Smooth muscle cell (in vitro differentiated cells): Measurements from ENCODE around the gene TP63. TPM values are rescaled to one million over a fixed set of nuclear protein-coding genes. Genes with fewer than 3 reads are reported as not detected.

Experiments used
- DNase-seq: peaks from one replicate; lab custom pipeline; 2025; ENCODE audit not compliant: unreplicated experiment; lab: John Stamatoyannopoulos, UW
- H2AFZ ChIP-seq: fragments of 200-600 bp; sonication (generic); 2 replicates; pipeline ENCODE4 v1.6.0; 2016; ENCODE audit warnings: antibody characterized with exemption, low read depth, mild to moderate bottlenecking
- H3F3A ChIP-seq: fragments of 200-600 bp; sonication (generic); 2 replicates; pipeline ENCODE4 v1.6.0; 2017; ENCODE audit warnings: antibody characterized with exemption, low read depth
- H3K27ac ChIP-seq: fragments of 200-600 bp; sonication (generic); 2 replicates; pipeline ENCODE4 v1.5.1; 2016; ENCODE audit warnings: low read depth, mild to moderate bottlenecking
- H3K27me3 ChIP-seq: fragments of 200-600 bp; sonication (generic); 2 replicates; pipeline ENCODE4 v1.6.1; 2016; ENCODE audit warnings: low read depth, mild to moderate bottlenecking
- H3K36me3 ChIP-seq: fragments of 200-600 bp; sonication (generic); 2 replicates; pipeline ENCODE4 v1.5.1; 2016; ENCODE audit warnings: low read depth
- H3K4me1 ChIP-seq: fragments of 200-600 bp; sonication (generic); 2 replicates; pipeline ENCODE4 v1.5.1; 2016; ENCODE audit warnings: low read depth
- H3K4me2 ChIP-seq: fragments of 200-600 bp; sonication (generic); 2 replicates; pipeline ENCODE4 v1.6.0; 2016; ENCODE audit warnings: mild to moderate bottlenecking
- H3K4me3 ChIP-seq: fragments of 200-600 bp; sonication (generic); 2 replicates; pipeline ENCODE4 v1.5.1; 2016; ENCODE audit warnings: mild to moderate bottlenecking
- H3K79me2 ChIP-seq: fragments of 200-600 bp; sonication (generic); 2 replicates; pipeline ENCODE4 v1.6.0; 2016; ENCODE audit warnings: low read depth, mild to moderate bottlenecking
- H3K9ac ChIP-seq: fragments of 200-600 bp; sonication (generic); 2 replicates; pipeline ENCODE4 v1.6.0; 2016; ENCODE audit warnings: low read depth
- H3K9me3 ChIP-seq: fragments of 200-600 bp; sonication (generic); replicated peaks from 2 replicates; pipeline ENCODE4 v1.5.1; 2016; ENCODE audit warnings: low read depth
- H4K20me1 ChIP-seq: fragments of 200-600 bp; sonication (generic); 2 replicates; pipeline ENCODE4 v1.6.0; 2016; ENCODE audit warnings: low read depth
- CTCF ChIP-seq: fragments of 200-600 bp; sonication (generic); IDR thresholded peaks from 2 replicates; pipeline ENCODE4 v1.5.1; 2017; ENCODE audit warnings: borderline replicate concordance, mild to moderate bottlenecking, antibody characterized with exemption; ENCODE audit not compliant: insufficient read depth, poor library complexity, severe bottlenecking
- WGBS: methylation state at CpG from one replicate; pipeline ENCODE4 v1.1.7; 2016; ENCODE audit warnings: low lambda C conversion rate; 5-methylcytosine and 5-hydroxymethylcytosine counted together
- polyA plus RNA-seq: library from polyadenylated mRNA; unstranded; fragments of >200 nt; fragmentation: Nextera tagmentation; extraction: Ambion mirVana; gene quantifications from 2 replicates; pipeline ENCODE4 v1.2.1, GENCODE V29; 2016
- total RNA-seq: library from RNA; depleted of rRNA; stranded (reverse); fragments of >200 nt; gene quantifications from 2 replicates; pipeline ENCODE4 v1.2.3, GENCODE V29; 2014

The TP63 gene
- total and polyA plus RNA-seq, 2 experiments from 2014 or later = 1.9 to 27.1 TPM

- DNase-seq = no peak
- H3K4me3 ChIP-seq = no peak overlapping the region
- H3F3A ChIP-seq = no peaks in the 10 kb centered on the region
- peaks cover 5% of the 10 kb centered on the region for H3K9me3 ChIP-seq
- 100% methylated on average over 1 of the region's 1 CpG for WGBS
- no peak overlapping the region for H3K9ac ChIP-seq
- H3K27me3 ChIP-seq = no peaks in the 10 kb centered on the region
- H3K27ac ChIP-seq = no peak overlapping the region
- no peaks in the 10 kb centered on the region for H3K79me2 ChIP-seq
- H2AFZ ChIP-seq = no peak overlapping the region
- H3K36me3 ChIP-seq = no peaks in the 10 kb centered on the region
- TF ChIP-seq CTCF = no peak
- H4K20me1 ChIP-seq = no peaks in the 10 kb centered on the region
- H3K4me1 ChIP-seq = no peaks in the 10 kb centered on the region
- no peak overlapping the region for H3K4me2 ChIP-seq
These were observed 18.1 kb upstream of the TP63 start for GRCh38 chr3:189613122-189613521.

- H3K27ac ChIP-seq = no peak overlapping the region
- H3K4me2 ChIP-seq = no peak overlapping the region
- H3K27me3 ChIP-seq = no peaks in the 10 kb centered on the region
- no peak overlapping the region for H3K9ac ChIP-seq
- H3K4me1 ChIP-seq = no peaks in the 10 kb centered on the region
- H3K4me3 ChIP-seq = no peak overlapping the region
- DNase-seq = no peak
- H3K36me3 ChIP-seq = no peaks in the 10 kb centered on the region
- 92% methylated on average over 9 of the region's 9 CpGs for WGBS
- no peaks in the 10 kb centered on the region for H3K79me2 ChIP-seq
- no peak overlapping the region for H2AFZ ChIP-seq
- H4K20me1 ChIP-seq = no peaks in the 10 kb centered on the region
- no peaks in the 10 kb centered on the region for H3F3A ChIP-seq
- H3K9me3 ChIP-seq = no peaks in the 10 kb centered on the region
- no peak for TF ChIP-seq CTCF
These were observed 9.1 kb upstream of the TP63 start for GRCh38 chr3:189621948-189622603.

DNA sequence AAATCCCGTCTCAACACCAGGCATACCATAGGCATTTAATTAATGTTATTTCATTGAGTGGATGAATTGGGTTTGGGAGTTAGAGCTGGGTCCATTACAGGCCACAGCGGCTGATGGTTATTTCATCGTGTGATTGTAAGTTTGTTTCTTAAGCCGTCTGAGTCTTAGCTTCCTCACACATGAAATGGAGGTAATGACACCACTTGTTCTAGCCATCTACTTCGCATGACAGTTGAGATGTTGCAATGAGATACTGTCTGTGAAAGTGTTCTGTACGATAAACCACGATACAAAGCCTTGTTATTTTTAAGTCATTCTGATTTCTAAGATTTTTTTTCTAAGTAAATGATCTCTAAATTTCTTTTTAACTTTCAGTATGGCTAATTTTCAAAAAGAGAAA, 8.6 kb upstream of the TP63 start:
- TF ChIP-seq CTCF = no peak
- H3K4me3 ChIP-seq = no peak overlapping the region
- DNase-seq = no peak
- H3K4me2 ChIP-seq = no peak overlapping the region
- no peaks in the 10 kb centered on the region for H4K20me1 ChIP-seq
- no peaks in the 10 kb centered on the region for H3K4me1 ChIP-seq
- H3F3A ChIP-seq = no peaks in the 10 kb centered on the region
- no peaks in the 10 kb centered on the region for H3K27me3 ChIP-seq
- H3K27ac ChIP-seq = no peak overlapping the region
- no peaks in the 10 kb centered on the region for H3K36me3 ChIP-seq
- H3K9me3 ChIP-seq = no peaks in the 10 kb centered on the region
- H2AFZ ChIP-seq = no peak overlapping the region
- no peak overlapping the region for H3K9ac ChIP-seq
- H3K79me2 ChIP-seq = no peaks in the 10 kb centered on the region
- WGBS = 89% methylated on average over 7 of the region's 7 CpGs

DNA sequence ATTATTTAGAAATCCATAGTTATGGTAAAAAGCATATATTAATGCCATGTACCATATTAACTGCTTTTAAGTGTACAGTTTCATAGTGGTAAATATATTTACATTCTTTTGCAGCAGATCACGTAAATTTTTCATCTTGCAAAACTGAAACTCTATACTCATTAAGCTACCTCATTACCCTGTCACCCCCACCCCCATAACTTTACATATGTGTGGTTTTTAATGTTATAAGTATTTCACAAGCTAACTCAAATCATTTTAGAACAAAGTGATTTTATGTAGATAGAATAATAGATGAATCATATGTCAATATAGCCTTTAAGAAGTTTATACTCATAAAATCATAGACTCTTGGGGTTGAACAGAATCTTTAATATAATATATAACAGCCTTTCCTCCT, 7.1 kb upstream of the TP63 start:
- Histone ChIP-seq H3K4me3 (no peak overlapping the region), H3K4me1 (no peaks in the 10 kb centered on the region), H3K36me3 (no peaks in the 10 kb centered on the region), H4K20me1 (no peaks in the 10 kb centered on the region), H3K4me2 (no peak overlapping the region), H2AFZ (no peak overlapping the region), H3K9me3 (no peaks in the 10 kb centered on the region), H3F3A (no peaks in the 10 kb centered on the region), H3K27me3 (no peaks in the 10 kb centered on the region), H3K9ac (no peak overlapping the region), H3K79me2 (no peaks in the 10 kb centered on the region), H3K27ac (no peak overlapping the region)
- no peak for DNase-seq
- no peak for TF ChIP-seq CTCF
- 88% methylated on average over 1 of the region's 1 CpG for WGBS
